ENCODE measurements around the gene MOXD1.

MOXD1 gene

DNA sequence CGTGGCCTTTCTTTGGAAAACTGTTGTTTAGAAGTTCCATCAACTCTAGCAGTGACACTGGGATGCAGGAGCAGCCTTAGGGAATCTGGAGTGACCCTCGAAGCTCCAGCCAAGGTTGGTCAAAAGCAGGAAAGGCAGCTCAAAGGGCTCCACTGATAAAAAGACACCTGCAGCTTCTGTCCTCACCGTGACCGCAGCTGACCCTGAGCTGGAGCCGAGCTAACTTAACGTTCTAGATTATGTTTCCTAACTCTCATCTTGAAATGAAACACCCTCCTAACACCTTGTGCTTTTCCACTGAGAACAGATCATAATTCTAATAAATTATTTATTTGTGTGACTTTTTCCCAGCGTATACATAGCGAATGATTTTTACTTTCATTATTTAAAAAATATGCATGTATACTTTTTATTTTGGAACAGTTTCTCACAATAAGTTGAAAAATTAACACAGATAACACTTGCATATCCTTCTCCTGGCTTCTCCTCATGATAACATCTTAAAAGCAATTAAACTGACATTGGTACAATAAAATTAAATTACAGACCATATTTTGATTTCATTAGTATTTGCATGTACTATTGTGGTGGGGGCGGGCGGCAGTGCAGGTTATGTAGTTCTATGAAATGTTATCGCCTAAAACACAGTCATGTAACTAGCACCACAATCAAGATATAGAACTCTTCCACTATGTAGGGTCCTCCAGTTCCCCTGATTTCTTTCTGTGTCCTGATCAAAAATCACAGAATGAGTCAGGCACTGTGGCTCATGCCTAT, 116.1 kb downstream of the MOXD1 start:
- no peaks in the 10 kb centered on the region for H3K27me3 ChIP-seq (ENCODE audit: low read length)
- TF ChIP-seq, protein P1, sequence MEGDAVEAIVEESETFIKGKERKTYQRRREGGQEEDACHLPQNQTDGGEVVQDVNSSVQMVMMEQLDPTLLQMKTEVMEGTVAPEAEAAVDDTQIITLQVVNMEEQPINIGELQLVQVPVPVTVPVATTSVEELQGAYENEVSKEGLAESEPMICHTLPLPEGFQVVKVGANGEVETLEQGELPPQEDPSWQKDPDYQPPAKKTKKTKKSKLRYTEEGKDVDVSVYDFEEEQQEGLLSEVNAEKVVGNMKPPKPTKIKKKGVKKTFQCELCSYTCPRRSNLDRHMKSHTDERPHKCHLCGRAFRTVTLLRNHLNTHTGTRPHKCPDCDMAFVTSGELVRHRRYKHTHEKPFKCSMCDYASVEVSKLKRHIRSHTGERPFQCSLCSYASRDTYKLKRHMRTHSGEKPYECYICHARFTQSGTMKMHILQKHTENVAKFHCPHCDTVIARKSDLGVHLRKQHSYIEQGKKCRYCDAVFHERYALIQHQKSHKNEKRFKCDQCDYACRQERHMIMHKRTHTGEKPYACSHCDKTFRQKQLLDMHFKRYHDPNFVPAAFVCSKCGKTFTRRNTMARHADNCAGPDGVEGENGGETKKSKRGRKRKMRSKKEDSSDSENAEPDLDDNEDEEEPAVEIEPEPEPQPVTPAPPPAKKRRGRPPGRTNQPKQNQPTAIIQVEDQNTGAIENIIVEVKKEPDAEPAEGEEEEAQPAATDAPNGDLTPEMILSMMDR (IDR thresholded peaks at IDR 0.05; ENCODE audit: insufficient read depth, low read length, poor library complexity, severe bottlenecking): no peak
- no peak for TF ChIP-seq EZH2phosphoT487 (conservative IDR thresholded peaks at IDR 0.05; ENCODE audit: low read length)
- H3K9ac ChIP-seq (ENCODE audit: low read length): no peak overlapping the region
- no peak overlapping the region for H3K4me3 ChIP-seq (ENCODE audit: insufficient read depth, low read length, poor library complexity, severe bottlenecking)
- H3F3A ChIP-seq (ENCODE audit: insufficient read depth): peaks cover 6% of the 10 kb centered on the region; the same call in 1 of the 2 replicates
- H3K4me2 ChIP-seq (ENCODE audit: low read depth, low read length, poor library complexity, severe bottlenecking): no peak overlapping the region
- no peaks in the 10 kb centered on the region for H3K9me3 ChIP-seq (ENCODE audit: insufficient read depth, low read length)
- no peaks in the 10 kb centered on the region for H3K9me2 ChIP-seq (replicated peaks; ENCODE audit: insufficient read depth, low read length)
- no peak overlapping the region for H2AFZ ChIP-seq (ENCODE audit: low read depth, low read length, severe bottlenecking)
- no peaks in the 10 kb centered on the region for H3K36me3 ChIP-seq (ENCODE audit: low read length)
- no peak overlapping the region for H3K27ac ChIP-seq (ENCODE audit: low read depth, low read length)
- no peaks in the 10 kb centered on the region for H4K20me1 ChIP-seq (ENCODE audit: low read depth, low read length)
- H3K79me2 ChIP-seq (ENCODE audit: insufficient read depth, low read length): no peaks in the 10 kb centered on the region

DNA sequence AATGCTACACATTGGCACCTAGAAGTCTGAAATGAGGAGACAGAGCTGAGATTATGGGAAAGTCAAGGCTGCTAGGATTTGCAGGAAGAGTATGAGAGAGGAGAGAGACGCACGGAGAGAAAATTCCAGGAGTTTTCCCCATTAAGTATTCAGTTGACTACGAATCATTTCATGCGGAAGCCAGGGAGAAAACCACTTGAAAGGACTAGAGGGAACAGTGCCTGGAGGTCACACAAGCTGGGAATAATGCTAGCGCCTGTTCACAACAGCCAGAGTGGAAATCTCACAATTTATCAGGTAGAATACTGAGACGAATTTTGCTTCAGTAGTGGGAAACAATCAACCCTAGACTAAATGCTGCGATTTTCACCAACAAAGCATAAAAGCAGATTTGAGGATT, 118.6 kb downstream of the MOXD1 start:
- Histone ChIP-seq H3K9me2 (replicated peaks; ENCODE audit: insufficient read depth, low read length) (no peaks in the 10 kb centered on the region), H3K27me3 (ENCODE audit: low read length) (no peaks in the 10 kb centered on the region), H3K36me3 (ENCODE audit: low read length) (no peaks in the 10 kb centered on the region), H3K9me3 (ENCODE audit: insufficient read depth, low read length) (no peaks in the 10 kb centered on the region), H3F3A (ENCODE audit: insufficient read depth) (peaks cover 6% of the 10 kb centered on the region; the same call in 1 of the 2 replicates), H4K20me1 (ENCODE audit: low read depth, low read length) (no peaks in the 10 kb centered on the region), H3K4me3 (ENCODE audit: insufficient read depth, low read length, poor library complexity, severe bottlenecking) (no peak overlapping the region), H3K79me2 (ENCODE audit: insufficient read depth, low read length) (no peaks in the 10 kb centered on the region), H2AFZ (ENCODE audit: low read depth, low read length, severe bottlenecking) (no peak overlapping the region), H3K9ac (ENCODE audit: low read length) (no peak overlapping the region), H3K27ac (ENCODE audit: low read depth, low read length) (no peak overlapping the region), H3K4me2 (ENCODE audit: low read depth, low read length, poor library complexity, severe bottlenecking) (no peak overlapping the region)
- TF ChIP-seq EZH2phosphoT487 (conservative IDR thresholded peaks at IDR 0.05; ENCODE audit: low read length): no peak
- TF ChIP-seq, protein P1 (IDR thresholded peaks at IDR 0.05; ENCODE audit: insufficient read depth, low read length, poor library complexity, severe bottlenecking): no peak

DNA sequence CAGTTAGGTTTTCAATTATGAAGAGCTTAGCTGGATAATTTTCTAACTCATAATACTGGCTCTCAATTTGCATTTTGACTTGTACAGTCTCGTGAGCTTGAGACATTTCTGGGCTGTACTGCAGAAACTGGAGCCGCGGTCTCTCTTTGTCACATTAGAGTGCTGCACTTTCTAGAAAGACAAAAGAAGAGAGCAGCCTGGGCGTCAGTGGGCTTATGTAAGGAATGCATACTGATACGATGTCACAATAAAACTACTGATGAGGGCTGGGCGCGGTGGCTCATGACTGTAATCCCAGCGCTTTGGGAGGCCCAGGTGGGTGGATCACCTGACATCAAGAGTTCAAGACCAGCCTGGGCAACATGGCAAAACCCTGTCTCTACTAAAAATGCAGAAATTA, 120.8 kb downstream of the MOXD1 start:
- Histone ChIP-seq H3K27ac (ENCODE audit: low read depth, low read length) (no peak overlapping the region), H4K20me1 (ENCODE audit: low read depth, low read length) (no peaks in the 10 kb centered on the region), H3K9ac (ENCODE audit: low read length) (no peak overlapping the region), H3K4me3 (ENCODE audit: insufficient read depth, low read length, poor library complexity, severe bottlenecking) (no peak overlapping the region), H3K9me2 (replicated peaks; ENCODE audit: insufficient read depth, low read length) (no peaks in the 10 kb centered on the region), H3K36me3 (ENCODE audit: low read length) (no peaks in the 10 kb centered on the region), H3K79me2 (ENCODE audit: insufficient read depth, low read length) (no peaks in the 10 kb centered on the region), H3F3A (ENCODE audit: insufficient read depth) (peaks cover 3% of the 10 kb centered on the region; the same call in 1 of the 2 replicates), H3K4me2 (ENCODE audit: low read depth, low read length, poor library complexity, severe bottlenecking) (no peak overlapping the region), H2AFZ (ENCODE audit: low read depth, low read length, severe bottlenecking) (no peak overlapping the region), H3K27me3 (ENCODE audit: low read length) (no peaks in the 10 kb centered on the region), H3K9me3 (ENCODE audit: insufficient read depth, low read length) (no peaks in the 10 kb centered on the region)
- TF ChIP-seq, protein P1 (IDR thresholded peaks at IDR 0.05; ENCODE audit: insufficient read depth, low read length, poor library complexity, severe bottlenecking): no peak
- no peak for TF ChIP-seq EZH2phosphoT487 (conservative IDR thresholded peaks at IDR 0.05; ENCODE audit: low read length)

All from SU-DHL-6 (cell line).